OCI-LY7 (cell line): Measurements from ENCODE around the gene ADAMTSL4.

Source experiments
- CTCF ChIP-seq: fragments of 200-600 bp; sonication (generic); conservative IDR thresholded peaks from 2 replicates; pipeline ENCODE4 v1.5.1; 2014; ENCODE audit warnings: mild to moderate bottlenecking, antibody characterized with exemption, low read length, moderate library complexity, mixed read lengths
- EZH2phosphoT487 ChIP-seq: fragments of 200-600 bp; sonication (generic); IDR thresholded peaks from 2 replicates; pipeline ENCODE4 v1.6.1; 2018; ENCODE audit warnings: low read depth, borderline replicate concordance, mild to moderate bottlenecking, mixed run types, antibody characterized with exemption, low read length, moderate library complexity, mixed read lengths

- TF ChIP-seq CTCF (no peak), EZH2phosphoT487 (no peak)
Observed at GRCh38 chr1:150536836-150537731, 12.1 kb upstream of the ADAMTSL4 start.
